ENCODE measurements around the gene LMOD3. TPM values are rescaled to one million over a fixed set of nuclear protein-coding genes. Genes with fewer than 3 reads are reported as not detected.

LMOD3 gene
- polyA plus RNA-seq, 4 donors = 0.09 to 0.31 (median 0.27) TPM; not detected in 1

Other genes with a start within 250 kb of the LMOD3 start
- gene TAFA4, start 190.0 kb downstream of the LMOD3 start, polyA plus RNA-seq = under 1 TPM in 1 of 4 donors, not detected in 3; 0.09 TPM
- 10 to 100 TPM in 1 of 4 donors, 1 to 10 TPM in 3; 5.4 to 10.8 (median 8.7) TPM for gene EOGT, start 108.9 kb downstream of the LMOD3 start, polyA plus RNA-seq
- gene TMF1, start 70.3 kb downstream of the LMOD3 start, polyA plus RNA-seq = 10 to 100 TPM in 3 of 4 donors, 1 to 10 TPM in 1; 9.5 to 40.8 (median 11.4) TPM
- 10 to 100 TPM; 32.2 to 45.8 (median 40.5) TPM for gene UBA3, start 42.2 kb downstream of the LMOD3 start, polyA plus RNA-seq
- gene ARL6IP5, start 37.7 kb downstream of the LMOD3 start, polyA plus RNA-seq = 10 to 100 TPM; 23.0 to 71.4 (median 56.9) TPM

Measured in small intestine (tissue), 4 donors.